SK-N-SH (cell line): ENCODE measurements around the gene MACROD2. TPM values are rescaled to one million over a fixed set of nuclear protein-coding genes. Genes with fewer than 3 reads are reported as not detected.
A peak's percentile ranks its signal among the peaks of the same experiment; 100 is the strongest.

Experiments
- CTCF ChIA-PET: fragments of 300-600, 350-600 bp; formaldehyde crosslinking; extraction: SDS; loops from one replicate; lab custom pipeline; 2021; lab: Yijun Ruan, JAX
- POLR2A ChIA-PET: fragments of 350-600 bp; sonication (Branson Sonifier 250); formaldehyde crosslinking; extraction: SDS; loops from one replicate; lab custom pipeline; 2020; ENCODE audit warnings: antibody characterized with exemption, inconsistent platforms; lab: Yijun Ruan, JAX
- DNase-seq: peaks from one replicate; pipeline ENCODE4 v3.0.0; 2012
- H2AFZ ChIP-seq: fragments of 200-600 bp; sonication (generic); 2 replicates; pipeline ENCODE4 v1.8.1; 2016; ENCODE audit warnings: antibody characterized with exemption, mild to moderate bottlenecking, low read depth
- H3F3A ChIP-seq: fragments of 200-600 bp; sonication (generic); replicated peaks from 2 replicates; pipeline ENCODE3; 2016; ENCODE audit warnings: antibody characterized with exemption, mild to moderate bottlenecking; ENCODE audit not compliant: insufficient read depth
- H3K27ac ChIP-seq, 2 experiments: fragments of 200-500 bp in 1 of 2; fragments of 200-600 bp in 1 of 2; sonication (Bioruptor generic) in 1 of 2; sonication (generic), shearing (Covaris generic) in 1 of 2; 2 replicates each; pipeline versions ENCODE4 v1.5.1 to v1.6.1; 2014 to 2016; ENCODE audit warnings: low read depth in 2 of 2, inconsistent platforms in 1 of 2, low read length in 1 of 2, mild to moderate bottlenecking in 1 of 2, mixed read lengths in 1 of 2
- H3K27me3 ChIP-seq: fragments of 200-600 bp; sonication (generic), shearing (Covaris generic); 2 replicates; pipeline ENCODE4 v1.6.1; 2016; ENCODE audit warnings: mixed run types; ENCODE audit not compliant: insufficient read depth
- H3K36me3 ChIP-seq, 2 experiments: fragments of 200-500 bp in 1 of 2; fragments of 200-600 bp in 1 of 2; sonication (Bioruptor generic) in 1 of 2; sonication (generic) in 1 of 2; replicated peaks in 1 of 2; 2 replicates each; pipeline versions ENCODE3 to v1.5.1; 2014 to 2016; ENCODE audit warnings: low read length in 1 of 2, mild to moderate bottlenecking in 1 of 2; ENCODE audit not compliant: insufficient read depth in 2 of 2, control insufficient read depth in 1 of 2
- H3K4me1 ChIP-seq, 2 experiments: fragments of 200-500 bp in 1 of 2; fragments of 200-600 bp in 1 of 2; sonication (Bioruptor generic) in 1 of 2; sonication (generic), shearing (Covaris generic) in 1 of 2; 2 replicates each; pipeline versions ENCODE4 v1.5.1 to v1.6.1; 2014 to 2016; ENCODE audit warnings: low read depth in 1 of 2, low read length in 1 of 2, mixed run types in 1 of 2; ENCODE audit not compliant: insufficient read depth in 2 of 2, control insufficient read depth in 1 of 2
- H3K4me2 ChIP-seq: fragments of 200-600 bp; sonication (generic), shearing (Covaris generic); 2 replicates; pipeline ENCODE4 v1.6.1; 2017; ENCODE audit warnings: mixed run types
- H3K4me3 ChIP-seq, 2 experiments: fragments of 200-500 bp in 1 of 2; fragments of 200-600 bp in 1 of 2; sonication (Bioruptor generic) in 1 of 2; sonication (generic), shearing (Covaris generic) in 1 of 2; 2 replicates each; pipeline versions ENCODE4 v1.5.1 to v1.8.1; 2014 to 2016; ENCODE audit warnings: low read depth in 2 of 2, inconsistent platforms in 1 of 2, low read length in 1 of 2, mild to moderate bottlenecking in 1 of 2, mixed read lengths in 1 of 2, moderate library complexity in 1 of 2
- H3K79me2 ChIP-seq: fragments of 200-600 bp; sonication (generic); 2 replicates; pipeline ENCODE4 v1.8.1; 2017; ENCODE audit warnings: mild to moderate bottlenecking; ENCODE audit not compliant: insufficient read depth
- H3K9ac ChIP-seq: fragments of 200-600 bp; sonication (generic); 2 replicates; pipeline ENCODE4 v1.6.1; 2017; ENCODE audit warnings: mixed run types
- H3K9me2 ChIP-seq: fragments of 200-600 bp; sonication (generic); 2 replicates; pipeline ENCODE4 v1.6.1; 2017; ENCODE audit warnings: mixed run types
- H3K9me3 ChIP-seq: fragments of 200-600 bp; sonication (generic); 2 replicates; pipeline ENCODE4 v1.6.1; 2017; ENCODE audit warnings: mixed run types, mild to moderate bottlenecking, moderate library complexity
- H4K20me1 ChIP-seq: fragments of 200-600 bp; sonication (generic); 2 replicates; pipeline ENCODE4 v1.6.1; 2017; ENCODE audit warnings: mild to moderate bottlenecking, mixed run types; ENCODE audit not compliant: insufficient read depth
- ELF1 ChIP-seq: IDR thresholded peaks from 2 replicates; pipeline ENCODE4 v1.4.0; 2012
- EP300 ChIP-seq, 2 experiments: IDR thresholded peaks; 2 replicates each; pipeline versions ENCODE4 v1.4.0 to v1.6.1; 2012; ENCODE audit warnings: borderline replicate concordance in 1 of 2, low read depth in 1 of 2, low read length in 1 of 2
- EZH2phosphoT487 ChIP-seq: fragments of 200-600 bp; sonication (generic); IDR thresholded peaks from 2 replicates; pipeline ENCODE4 v1.6.1; 2017; ENCODE audit warnings: low read depth, mixed run types, mild to moderate bottlenecking, antibody characterized with exemption, moderate library complexity, borderline replicate concordance
- FOXJ3 ChIP-seq: sonication (generic); formaldehyde crosslinking; IDR thresholded peaks from 2 replicates; pipeline ENCODE4 v1.5.1; 2020; ENCODE audit warnings: mild to moderate bottlenecking, missing genetic modification reagents
- FOXM1 ChIP-seq: IDR thresholded peaks from 2 replicates; pipeline ENCODE4 v1.4.0; 2012; ENCODE audit warnings: low read depth, mild to moderate bottlenecking
- JUND ChIP-seq: IDR thresholded peaks from 2 replicates; pipeline ENCODE4 v1.4.0; 2012
- NFIC ChIP-seq: IDR thresholded peaks from 2 replicates; pipeline ENCODE4 v1.4.0; 2012; ENCODE audit warnings: borderline replicate concordance
- PBX3 ChIP-seq: IDR thresholded peaks from 2 replicates; pipeline ENCODE4; 2012
- RAD21 ChIP-seq: IDR thresholded peaks from 2 replicates; pipeline ENCODE4 v1.6.1; 2012; ENCODE audit warnings: mild to moderate bottlenecking, low read length
- RCOR1 ChIP-seq: fragments of 150-350 bp; IDR thresholded peaks from 2 replicates; pipeline ENCODE4 v1.6.1; 2017; ENCODE audit warnings: antibody characterized with exemption, low read length
- YY1 ChIP-seq: IDR thresholded peaks from 2 replicates; pipeline ENCODE4 v1.4.0; 2012; ENCODE audit warnings: low read depth, mild to moderate bottlenecking
- ZBTB33 ChIP-seq: IDR thresholded peaks from 2 replicates; pipeline ENCODE4 v1.4.0; 2012; ENCODE audit warnings: low read depth, borderline replicate concordance
- WGBS: methylation state at CpG from one replicate; pipeline ENCODE4 v1.1.6; 2017; ENCODE audit warnings: low lambda C conversion rate; 5-methylcytosine and 5-hydroxymethylcytosine counted together
- polyA plus RNA-seq, 3 experiments: library from polyadenylated mRNA; depleted of rRNA; stranded (reverse); fragments of >200 nt; gene quantifications; 2 replicates each; pipeline ENCODE4 v1.2.3, GENCODE V29; 2012
- TF ChIP-seq, protein P1 (sequence below): fragments of 150-350 bp; IDR thresholded peaks from 2 replicates; pipeline ENCODE4 v1.6.1; 2016; ENCODE audit warnings: mild to moderate bottlenecking, low read depth, low read length

The MACROD2 gene
- polyA plus RNA-seq, 1 of the 3 experiments (the other 2 are of a cell fraction): 0.33 TPM

DNA sequence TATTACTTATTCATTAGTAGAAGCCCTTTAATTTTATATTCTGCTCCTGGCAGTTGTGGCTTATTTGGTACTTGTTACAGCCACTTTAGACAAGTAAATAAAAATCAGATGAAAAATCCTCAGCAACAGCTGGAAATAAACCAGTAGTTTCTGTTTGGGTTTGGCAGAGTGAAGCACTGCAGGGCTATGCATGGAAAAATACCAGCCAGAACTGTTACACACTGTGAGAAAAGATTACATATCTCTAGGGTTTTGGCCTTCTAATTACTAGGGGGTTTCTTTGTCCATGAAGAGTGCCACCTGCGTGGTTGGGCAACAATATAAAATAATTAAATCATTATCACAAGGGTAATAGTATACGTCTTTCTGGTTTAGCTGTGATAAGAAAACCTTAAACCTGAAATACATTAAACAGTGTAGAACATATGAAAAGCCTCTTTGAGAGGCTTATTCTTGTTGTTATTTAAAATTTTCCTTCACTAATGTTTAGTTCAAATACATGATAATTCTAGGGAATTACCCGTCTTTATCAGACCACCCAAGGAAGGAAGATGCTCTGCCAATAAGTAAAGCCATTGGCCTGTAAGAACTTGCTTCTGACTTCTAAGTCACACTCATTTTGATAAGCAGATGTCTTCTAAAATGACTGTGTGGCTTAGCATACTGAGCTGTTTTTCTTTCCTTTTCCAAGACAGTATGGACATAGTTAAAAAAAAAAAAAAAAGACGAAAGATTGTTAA lies 662.1 kb downstream of the MACROD2 start:
- Histone ChIP-seq H4K20me1 (no peaks in the 10 kb centered on the region), H3K27me3 (no peaks in the 10 kb centered on the region), H3K4me3 (no peak overlapping the region), H3K79me2 (no peaks in the 10 kb centered on the region), H3K27ac (no peak overlapping the region; a peak in 1 of 4 replicates), H3K4me2 (no peak overlapping the region), H3K9me2 (no peaks in the 10 kb centered on the region), H3K4me1 (no peaks in the 10 kb centered on the region; a peak in 1 of 4 replicates), H2AFZ (no peak overlapping the region), H3K9ac (no peak overlapping the region), H3K36me3 (no peaks in the 10 kb centered on the region), H3F3A (no peaks in the 10 kb centered on the region), H3K9me3 (no peaks in the 10 kb centered on the region)
- TF ChIP-seq RAD21: 0 out of 2 replicates have a peak, but pooled peaks have one; percentile 13
- no peak for TF ChIP-seq YY1
- TF ChIP-seq ELF1: no peak
- TF ChIP-seq EP300 (IDR thresholded peaks at IDR 0.05; ENCODE audit: borderline replicate concordance in 1 of 2, low read depth in 1 of 2, low read length in 1 of 2): peak in 1 of 2 experiments; percentile 43; a peak in 1 of 4 replicates
- TF ChIP-seq FOXM1: no peak
- TF ChIP-seq ZBTB33: no peak
- ChIA-PET CTCF (interaction anchor here (1.1 kb wide), 1 partner anchor 32 kb away, joined by 3 read pairs; no protein-coding TSS in a partner anchor), POLR2A (no interaction called here)
- WGBS: 80% methylated on average over 4 of the region's 4 CpGs
- no peak for DNase-seq

DNA sequence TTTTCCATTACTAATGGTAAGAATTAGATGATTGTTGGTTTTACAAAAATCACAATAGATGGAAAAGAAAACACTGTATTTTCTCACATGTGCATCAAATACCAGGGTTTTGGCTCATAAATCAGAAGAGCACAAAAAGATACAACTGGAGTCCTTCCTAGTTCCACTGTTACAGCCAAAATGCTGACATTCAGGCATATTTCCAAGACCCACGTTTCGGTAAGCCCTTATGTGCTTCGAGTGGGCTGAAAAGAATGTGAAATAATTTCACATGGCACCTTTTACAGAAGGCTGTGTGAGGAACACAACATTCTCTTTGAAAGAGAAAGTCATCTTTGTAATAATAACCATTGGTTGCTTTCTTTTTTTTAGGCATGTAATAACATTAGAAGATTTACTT lies 668.8 kb downstream of the MACROD2 start:
- no peak for TF ChIP-seq EP300 (IDR thresholded peaks at IDR 0.05; ENCODE audit: borderline replicate concordance in 1 of 2, low read depth in 1 of 2, low read length in 1 of 2)
- TF ChIP-seq PBX3: no peak
- no peak for TF ChIP-seq ZBTB33
- TF ChIP-seq RCOR1: no peak
- no peak for TF ChIP-seq EZH2phosphoT487
- no peak for TF ChIP-seq NFIC
- TF ChIP-seq, protein P1, sequence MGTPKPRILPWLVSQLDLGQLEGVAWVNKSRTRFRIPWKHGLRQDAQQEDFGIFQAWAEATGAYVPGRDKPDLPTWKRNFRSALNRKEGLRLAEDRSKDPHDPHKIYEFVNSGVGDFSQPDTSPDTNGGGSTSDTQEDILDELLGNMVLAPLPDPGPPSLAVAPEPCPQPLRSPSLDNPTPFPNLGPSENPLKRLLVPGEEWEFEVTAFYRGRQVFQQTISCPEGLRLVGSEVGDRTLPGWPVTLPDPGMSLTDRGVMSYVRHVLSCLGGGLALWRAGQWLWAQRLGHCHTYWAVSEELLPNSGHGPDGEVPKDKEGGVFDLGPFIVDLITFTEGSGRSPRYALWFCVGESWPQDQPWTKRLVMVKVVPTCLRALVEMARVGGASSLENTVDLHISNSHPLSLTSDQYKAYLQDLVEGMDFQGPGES: no peak
- no peak for TF ChIP-seq FOXJ3 (CRISPR knock-in tag)
- TF ChIP-seq RAD21: no peak
- no peak for TF ChIP-seq JUND
- no peak for TF ChIP-seq ELF1
- TF ChIP-seq, all 33 proteins: peak for 0
- Histone ChIP-seq H3K79me2 (no peaks in the 10 kb centered on the region), H3K36me3 (no peaks in the 10 kb centered on the region), H4K20me1 (no peaks in the 10 kb centered on the region), H3K27me3 (no peaks in the 10 kb centered on the region), H3K9ac (no peak overlapping the region), H3K9me2 (no peaks in the 10 kb centered on the region), H3K9me3 (no peaks in the 10 kb centered on the region), H3K27ac (no peak overlapping the region), H3F3A (no peaks in the 10 kb centered on the region), H2AFZ (no peak overlapping the region), H3K4me3 (no peak overlapping the region), H3K4me2 (no peak overlapping the region), H3K4me1 (no peaks in the 10 kb centered on the region; a peak in 1 of 4 replicates)
- DNase-seq: no peak
- ChIA-PET CTCF (no interaction called here), POLR2A (no interaction called here)
- 57% methylated on average over 3 of the region's 3 CpGs for WGBS
